HG02870 (cell line): Measurements from ENCODE around the gene GJB4.
"Not testable (repeated sequence)": the region's sequence is repeated elsewhere in the genome, so short reads cannot be mapped to it uniquely, and the experiment has no call there.

Experiments
- ATAC-seq: cut with Tn5 transposase; IDR thresholded peaks from one replicate; pipeline ENCODE4 v1.9.1; 2021; ENCODE audit warnings: mild to moderate bottlenecking, moderate library complexity; ENCODE audit not compliant: unreplicated experiment

The GJB4 gene

DNA sequence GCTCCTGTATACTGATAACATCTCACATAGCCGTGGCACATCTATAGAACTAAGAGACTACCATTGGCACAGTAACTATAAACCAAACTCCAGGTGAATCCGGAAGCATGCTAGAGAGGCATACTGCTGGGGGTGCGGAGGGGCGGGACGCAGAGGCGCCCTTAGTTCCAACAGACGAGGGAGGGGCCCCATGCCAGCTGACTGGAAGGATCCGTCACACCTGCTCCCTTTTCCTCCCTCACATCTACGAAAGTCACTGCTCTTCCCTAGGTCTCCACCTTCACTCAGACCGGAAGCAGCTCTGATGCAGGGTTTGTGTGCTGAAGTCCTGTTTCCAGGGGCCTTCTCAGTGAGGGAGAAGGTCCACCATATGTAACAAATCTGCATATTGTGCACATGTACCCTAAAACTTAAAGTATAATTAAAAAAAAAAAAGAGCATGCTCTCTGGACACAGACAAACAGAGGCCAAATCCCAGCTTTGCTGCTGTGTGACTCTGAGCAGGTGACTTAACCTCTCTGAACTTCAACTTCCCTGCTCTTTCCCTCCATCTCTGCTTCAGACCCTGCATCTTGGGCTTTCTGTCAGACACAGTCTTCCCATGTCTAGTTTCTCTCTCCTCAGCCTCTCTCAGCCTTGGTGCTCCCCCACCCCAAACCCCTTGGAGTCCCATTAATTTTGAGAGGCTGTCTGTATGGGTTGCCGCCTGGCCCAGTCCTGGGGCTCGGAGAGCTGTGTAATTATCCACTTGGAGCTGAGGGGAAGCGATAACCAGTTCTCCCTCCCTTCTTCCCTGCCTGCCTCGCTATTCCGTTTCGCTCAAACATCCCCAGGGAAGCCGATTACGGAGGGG, 12.5 kb upstream of the GJB4 start:
- no peak for ATAC-seq

DNA sequence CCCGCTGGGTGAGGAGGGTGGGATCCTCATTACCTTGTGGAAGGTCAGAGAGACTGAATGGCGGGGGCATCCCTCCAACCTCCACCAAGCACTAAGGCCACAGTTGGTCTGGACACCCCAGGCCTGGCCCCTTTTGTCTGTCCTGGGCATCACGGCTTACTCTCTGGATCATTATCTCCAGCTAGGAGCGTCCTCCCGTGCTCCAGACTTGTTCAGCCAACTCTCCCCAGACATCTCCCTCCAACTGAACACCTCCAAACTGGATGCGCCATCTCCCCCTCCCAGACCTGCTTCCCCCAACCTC, 11.9 kb upstream of the GJB4 start:
- ATAC-seq, result no peak

DNA sequence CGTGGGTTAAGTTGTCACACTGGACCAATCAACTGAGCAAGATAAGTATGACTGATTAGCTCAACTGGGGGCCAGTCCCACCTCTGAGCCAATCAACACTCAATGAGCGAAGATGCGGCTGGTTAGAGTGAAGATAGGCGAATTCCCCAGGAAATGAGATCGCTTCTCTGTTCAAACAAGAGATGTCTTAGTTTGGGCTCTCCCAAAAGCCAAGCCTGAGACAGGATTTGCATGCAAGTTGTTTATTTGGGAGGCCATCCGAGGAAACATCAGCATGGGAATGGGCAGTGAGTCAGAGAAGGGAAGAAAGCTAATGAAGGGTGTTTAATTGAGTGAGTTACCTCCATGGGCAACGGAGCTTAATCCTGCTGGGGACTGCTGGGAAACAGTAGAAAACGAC, 9.5 kb upstream of the GJB4 start:
- ATAC-seq, result no peak

DNA sequence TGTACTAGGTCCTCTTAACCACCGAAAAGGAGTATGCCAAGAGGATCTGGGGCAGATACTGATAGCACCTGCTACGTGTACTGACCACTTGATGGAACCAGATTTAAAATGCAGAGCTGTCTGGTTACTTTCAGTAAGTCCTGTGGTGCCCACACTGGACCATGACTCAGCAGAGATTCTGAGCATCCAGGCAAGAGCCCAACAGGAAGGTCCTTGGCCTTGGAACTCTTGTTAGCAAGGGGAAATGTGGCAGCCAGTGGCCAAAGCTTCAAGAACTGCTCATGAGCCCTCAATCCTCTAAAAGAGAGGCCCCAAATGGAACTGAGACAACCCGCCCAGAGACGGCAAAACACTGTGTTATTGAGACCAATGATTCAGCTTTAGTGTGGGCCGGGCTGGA, 8.9 kb upstream of the GJB4 start:
- no peak for ATAC-seq

DNA sequence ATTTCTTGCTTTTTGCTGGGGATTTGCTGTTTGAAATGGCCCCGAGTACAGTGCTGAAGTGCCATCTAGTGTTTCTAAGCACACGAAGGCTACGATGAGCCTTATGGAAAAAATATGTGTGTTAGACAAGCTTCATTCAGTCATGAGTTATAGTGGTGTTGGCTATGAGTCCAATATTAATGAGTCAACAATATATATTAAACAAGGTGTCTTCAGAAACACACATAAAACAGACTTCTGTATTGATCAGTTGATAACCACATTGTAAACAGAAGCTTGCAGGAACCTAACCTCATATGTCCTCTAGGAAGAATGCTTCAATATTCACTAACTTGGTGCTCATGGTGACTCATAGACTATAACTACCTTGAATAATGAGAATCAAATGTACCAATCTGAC, 6.4 kb upstream of the GJB4 start:
- no peak for ATAC-seq

DNA sequence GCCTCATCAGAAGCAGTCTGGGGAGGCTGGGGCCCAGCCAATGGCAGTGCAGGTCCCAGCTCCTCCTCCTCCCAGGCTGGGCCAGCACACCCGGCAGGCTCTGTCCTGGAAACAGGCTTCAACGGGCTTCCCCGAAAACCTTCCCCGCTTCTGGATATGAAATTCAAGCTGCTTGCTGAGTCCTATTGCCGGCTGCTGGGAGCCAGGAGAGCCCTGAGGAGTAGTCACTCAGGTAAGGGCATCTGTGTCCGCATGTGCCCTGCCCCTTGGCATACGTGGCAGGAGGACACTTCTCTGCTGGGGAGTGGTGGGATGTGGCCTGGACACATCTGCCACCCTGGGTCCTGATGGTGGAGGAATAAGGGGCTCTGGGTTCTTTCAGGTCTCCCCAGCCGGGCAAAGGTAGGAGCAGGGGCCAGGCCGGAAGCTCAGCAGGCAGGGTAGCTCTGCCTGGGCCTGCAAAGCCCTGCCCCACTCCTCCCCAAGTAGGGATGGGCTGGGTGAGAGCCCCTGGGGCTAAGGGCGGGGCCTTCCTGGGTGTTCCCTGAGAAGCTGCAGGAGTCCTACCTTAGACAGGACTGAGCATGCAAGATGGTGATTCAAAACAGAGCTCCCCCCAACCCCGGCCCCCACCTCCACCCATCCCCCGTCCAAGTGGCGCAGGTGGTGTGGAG, 4.4 kb upstream of the GJB4 start, which contains the start of gene GJB5:
GJB5 (plus strand) TSS at position 84 of the 674 bp plus-strand sequence. CDS start 2,284 bp downstream, outside the sequence.
- no peak for ATAC-seq

DNA sequence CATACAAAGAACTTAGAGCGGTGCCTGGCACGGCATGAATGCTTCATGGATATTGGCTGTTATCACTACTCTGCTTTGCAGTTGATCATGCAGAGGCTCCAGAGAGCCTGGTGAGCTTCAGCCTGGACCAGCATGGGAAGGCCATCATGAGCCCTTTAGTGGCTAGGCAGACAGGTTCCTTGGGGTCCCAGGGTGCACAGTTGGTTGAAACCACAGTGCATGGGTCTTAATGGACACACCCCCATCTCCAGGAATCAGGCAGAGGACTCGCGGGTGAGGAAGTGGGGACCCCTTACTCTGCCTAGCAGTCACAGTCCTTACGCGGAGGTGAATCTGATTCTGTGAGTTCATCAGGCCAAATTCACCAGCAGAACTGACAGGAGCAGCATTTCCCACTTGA, 3.6 kb upstream of the GJB4 start:
- no peak for ATAC-seq

DNA sequence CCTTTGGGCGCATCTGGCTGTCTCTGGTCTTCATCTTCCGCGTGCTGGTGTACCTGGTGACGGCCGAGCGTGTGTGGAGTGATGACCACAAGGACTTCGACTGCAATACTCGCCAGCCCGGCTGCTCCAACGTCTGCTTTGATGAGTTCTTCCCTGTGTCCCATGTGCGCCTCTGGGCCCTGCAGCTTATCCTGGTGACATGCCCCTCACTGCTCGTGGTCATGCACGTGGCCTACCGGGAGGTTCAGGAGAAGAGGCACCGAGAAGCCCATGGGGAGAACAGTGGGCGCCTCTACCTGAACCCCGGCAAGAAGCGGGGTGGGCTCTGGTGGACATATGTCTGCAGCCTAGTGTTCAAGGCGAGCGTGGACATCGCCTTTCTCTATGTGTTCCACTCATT, 2.2 kb upstream of the GJB4 start:
- no peak for ATAC-seq

DNA sequence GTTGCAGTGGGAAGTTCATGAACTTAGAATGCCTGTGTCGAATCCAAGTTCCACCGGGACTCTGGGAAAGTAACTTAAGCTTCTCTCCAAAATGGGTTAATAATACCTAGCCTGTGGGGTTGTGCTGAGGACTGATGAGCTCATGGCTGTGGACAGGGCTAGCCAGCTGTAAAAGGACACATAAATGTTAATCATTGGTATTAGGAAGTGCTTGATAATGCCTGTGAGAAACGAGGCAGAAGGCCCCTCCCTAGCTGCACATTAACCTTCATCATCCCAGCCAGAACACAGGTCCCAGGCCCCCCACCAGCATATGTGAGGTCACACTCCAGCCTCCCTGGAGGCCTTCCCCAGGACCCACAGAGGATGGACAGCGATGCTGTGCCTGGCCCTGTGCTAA, 789 bp upstream of the GJB4 start:
- no peak for ATAC-seq

DNA sequence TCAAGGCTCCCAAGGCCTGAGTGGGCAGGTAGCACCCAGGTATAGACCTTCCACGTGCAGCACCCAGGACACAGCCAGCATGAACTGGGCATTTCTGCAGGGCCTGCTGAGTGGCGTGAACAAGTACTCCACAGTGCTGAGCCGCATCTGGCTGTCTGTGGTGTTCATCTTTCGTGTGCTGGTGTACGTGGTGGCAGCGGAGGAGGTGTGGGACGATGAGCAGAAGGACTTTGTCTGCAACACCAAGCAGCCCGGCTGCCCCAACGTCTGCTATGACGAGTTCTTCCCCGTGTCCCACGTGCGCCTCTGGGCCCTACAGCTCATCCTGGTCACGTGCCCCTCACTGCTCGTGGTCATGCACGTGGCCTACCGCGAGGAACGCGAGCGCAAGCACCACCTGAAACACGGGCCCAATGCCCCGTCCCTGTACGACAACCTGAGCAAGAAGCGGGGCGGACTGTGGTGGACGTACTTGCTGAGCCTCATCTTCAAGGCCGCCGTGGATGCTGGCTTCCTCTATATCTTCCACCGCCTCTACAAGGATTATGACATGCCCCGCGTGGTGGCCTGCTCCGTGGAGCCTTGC, 1.7 kb downstream of the GJB4 start:
- ATAC-seq, result no peak

DNA sequence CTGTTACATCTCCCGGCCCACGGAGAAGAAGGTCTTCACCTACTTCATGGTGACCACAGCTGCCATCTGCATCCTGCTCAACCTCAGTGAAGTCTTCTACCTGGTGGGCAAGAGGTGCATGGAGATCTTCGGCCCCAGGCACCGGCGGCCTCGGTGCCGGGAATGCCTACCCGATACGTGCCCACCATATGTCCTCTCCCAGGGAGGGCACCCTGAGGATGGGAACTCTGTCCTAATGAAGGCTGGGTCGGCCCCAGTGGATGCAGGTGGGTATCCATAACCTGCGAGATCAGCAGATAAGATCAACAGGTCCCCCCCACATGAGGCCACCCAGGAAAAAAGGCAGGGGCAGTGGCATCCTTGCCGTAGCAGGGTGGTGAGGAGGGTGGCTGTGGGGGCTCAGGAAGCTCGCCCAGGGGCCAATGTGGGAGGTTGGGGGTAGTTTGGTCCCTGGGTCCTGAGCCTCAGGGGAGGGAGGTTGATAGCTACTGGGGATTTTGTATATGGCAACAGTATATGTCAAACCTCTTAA, 2.3 kb downstream of the GJB4 start:
- no peak for ATAC-seq

DNA sequence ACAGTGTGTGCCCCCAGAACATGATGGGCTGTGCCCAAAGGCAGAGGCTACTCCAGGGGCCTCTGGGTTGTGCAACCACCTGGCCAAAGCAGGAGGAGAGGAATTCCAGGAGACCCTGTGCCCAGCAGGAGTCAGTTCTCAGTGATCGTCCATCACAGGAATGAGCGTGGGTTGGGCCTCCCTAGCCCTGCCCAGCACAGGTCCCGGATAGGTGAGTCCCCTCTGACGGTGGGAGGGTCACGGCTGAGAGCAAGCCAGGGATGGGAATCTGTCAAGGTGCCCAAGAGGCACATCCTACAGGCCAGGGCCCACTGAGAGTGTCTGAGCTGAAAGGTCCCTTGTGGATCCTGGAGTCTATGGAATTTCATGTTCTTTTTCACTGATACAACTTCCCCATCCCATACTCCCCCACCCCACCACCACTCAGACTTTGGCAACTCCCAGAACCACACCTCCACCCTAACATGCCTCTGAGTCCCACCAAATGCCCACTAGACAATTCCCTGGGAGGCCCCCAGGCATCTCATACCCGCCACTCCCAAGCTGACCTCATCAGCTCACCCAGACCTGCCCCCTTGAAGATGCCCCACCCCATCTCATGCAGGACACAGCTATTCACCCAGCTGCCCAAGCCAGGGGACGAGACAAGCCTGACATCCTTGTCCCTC, 3.1 kb downstream of the GJB4 start:
- ATAC-seq, result no peak

DNA sequence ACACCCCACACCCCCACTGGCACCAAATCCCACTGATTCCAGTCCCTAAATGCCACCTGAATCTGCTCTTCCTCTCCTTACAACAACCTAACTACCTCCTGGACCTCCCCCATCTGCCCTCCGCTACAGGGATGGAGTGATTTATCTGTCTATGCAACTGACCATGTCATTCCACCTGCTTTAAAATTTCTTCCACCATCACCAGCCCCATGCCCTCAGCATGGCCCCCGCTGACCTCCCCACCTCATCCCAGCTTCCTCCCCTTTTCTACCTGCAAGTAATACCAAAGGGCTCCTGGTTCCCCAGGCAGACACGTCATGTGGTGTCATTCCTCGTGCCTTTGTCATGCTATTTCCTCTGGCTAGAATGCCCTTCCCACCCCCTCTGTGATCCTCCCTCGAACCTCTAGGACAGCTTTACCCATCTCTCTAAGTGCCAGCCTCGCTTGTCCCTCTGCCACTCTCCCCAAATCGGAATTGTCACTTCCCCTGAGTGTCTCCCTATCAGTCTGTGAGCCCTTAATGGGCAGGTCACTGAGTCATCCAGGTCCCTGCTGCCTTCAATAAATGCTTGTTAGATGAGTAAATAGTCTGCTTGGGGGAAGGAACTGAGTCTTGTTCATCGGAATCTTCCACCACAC, 3.7 kb downstream of the GJB4 start:
- no peak for ATAC-seq

DNA sequence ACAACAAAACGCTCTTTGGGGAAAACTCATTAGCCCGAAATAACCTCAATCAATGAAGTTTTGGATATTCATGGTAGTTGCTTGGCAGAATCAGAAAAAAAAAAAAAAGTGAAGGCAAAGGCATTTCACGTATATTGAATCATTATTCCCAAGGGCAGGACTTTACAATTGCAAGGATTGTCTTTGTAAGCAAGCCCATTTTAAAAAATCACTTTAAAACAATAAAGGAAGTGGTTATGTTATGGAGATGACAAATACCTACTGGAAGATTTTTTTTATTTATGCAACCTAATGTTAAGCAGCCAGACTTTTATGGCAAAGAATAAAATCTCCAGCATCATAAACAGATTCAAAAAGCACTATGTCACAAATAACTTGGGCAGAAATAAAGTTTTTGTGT, 9.3 kb downstream of the GJB4 start:
- no peak for ATAC-seq

DNA sequence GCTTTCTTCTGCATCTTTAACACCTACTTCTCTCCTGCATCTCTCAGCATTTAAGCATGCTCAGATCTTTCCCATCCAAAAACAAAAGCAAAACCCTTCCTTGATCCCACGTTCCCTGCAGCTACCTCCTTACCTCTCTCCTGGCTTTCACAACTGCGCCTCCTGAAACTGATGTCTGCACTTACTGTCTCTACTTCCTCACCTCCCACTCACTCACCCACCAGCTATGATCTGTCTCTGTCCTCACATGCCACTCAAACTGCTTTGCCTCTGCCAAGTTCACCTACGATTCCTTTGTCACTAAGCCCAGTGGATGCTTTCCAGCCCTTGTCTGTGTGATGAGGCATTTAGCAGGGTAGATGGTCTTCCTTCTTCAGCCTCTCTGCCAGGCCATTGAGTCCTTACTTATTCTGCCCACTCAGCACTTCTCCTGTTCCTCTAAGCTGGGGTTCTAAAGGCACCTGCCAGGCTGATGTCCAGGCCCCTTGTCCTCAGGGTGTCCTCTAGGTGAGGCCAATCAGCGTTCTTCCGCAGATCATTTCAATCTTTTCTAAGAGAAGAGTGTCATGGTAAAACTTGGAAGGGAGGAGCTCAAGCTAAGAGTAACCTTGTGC, 11.5 kb downstream of the GJB4 start:
- no peak for ATAC-seq

DNA sequence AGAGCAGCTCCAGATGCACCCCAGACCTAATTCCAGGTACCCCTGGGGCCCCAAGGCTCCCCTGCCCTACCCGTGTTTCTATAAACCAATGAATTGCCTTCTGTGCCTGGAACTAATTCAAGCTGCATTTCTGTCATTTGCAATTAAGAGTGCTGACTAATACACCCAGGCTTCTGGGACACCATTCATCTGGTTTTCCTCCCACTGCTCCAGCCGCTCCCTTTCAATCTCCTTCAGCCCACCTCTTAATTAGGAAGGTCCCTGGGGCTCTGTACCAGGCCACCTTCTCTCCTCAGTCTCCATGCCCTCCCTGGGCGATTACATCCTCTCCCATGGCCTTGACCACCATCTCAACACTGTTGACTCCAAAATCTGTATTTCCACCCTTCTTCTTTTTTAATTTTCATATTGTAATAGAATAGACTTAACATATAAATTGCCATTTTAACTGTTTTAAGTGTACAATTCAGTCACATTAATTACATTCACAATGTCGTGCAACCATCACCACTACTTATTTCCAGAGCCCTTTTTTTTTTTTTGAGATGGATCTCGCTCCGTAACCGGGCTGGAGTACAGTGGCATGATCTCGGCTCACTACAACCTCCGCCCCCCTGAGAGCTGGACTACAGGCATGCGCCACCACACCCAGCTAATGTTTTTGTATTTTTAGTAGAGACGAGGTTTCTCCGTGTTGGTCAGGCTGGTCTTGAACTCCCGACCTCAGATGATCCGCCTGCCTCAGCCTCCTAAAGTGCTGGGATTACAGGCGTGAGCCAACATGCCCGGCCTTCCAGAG, 12.2 kb downstream of the GJB4 start:
- ATAC-seq, result no peak

DNA sequence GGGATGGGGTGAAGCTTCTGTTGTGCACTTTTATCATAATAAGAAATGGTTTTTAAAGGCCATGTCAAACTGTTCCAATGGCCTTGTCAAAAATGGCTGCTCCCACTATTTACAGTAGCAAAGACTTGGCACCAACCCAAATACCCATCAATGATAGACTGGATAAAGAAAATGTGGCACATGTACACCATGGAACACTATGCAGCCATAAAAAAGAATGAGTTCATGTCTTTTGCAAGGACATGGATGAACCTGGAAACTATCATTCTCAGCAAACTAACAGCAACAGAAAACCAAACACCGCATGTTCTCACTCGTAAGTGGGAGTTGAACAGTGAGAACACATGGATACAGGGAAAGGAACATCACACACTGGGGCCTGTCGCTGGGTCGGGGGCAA, 13.6 kb downstream of the GJB4 start:
- not testable (repeated sequence) for ATAC-seq

DNA sequence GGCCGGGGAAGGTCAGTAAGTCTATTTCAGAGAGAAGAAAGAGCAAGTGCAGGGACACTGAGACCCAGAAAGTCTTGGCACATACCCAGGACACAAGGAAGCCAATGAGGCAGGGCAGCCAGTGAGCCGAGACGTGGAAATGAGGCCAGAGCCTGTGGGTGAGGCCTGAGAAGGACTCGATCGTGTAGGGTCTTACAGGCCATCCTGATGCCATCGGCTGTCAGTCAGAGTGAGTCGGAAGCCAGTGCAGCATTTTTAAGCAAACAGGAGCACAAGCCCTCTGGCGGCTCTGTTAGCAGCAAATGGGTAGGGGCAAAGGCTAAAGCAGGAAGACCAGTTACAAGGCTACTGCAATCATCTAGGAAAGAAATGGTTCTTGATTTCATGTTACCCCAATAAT, 15.4 kb downstream of the GJB4 start:
- no peak for ATAC-seq

DNA sequence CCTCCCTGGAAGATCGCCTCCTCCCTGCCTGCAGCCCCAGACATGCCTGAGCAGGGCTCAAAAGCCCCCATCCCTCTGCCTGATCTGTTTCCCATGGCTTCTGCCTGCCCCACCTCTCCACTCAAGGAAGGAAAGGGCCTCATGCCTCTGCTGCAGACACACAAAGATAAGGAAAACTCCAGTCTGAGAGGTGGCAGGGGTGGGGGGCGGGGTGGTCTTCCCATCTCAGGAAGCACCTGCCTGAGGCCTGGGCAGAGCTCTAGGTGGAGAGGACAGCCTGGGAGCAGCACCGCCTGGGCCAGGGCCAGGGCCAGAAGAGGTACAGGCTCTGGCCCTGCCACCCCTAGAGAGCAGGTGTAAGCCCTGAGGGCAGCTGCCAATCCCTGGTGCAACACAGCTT, 17.4 kb downstream of the GJB4 start:
- ATAC-seq, result no peak
